ENCODE results near the gene CLTC. TPM values are rescaled to one million over a fixed set of nuclear protein-coding genes. Genes with fewer than 3 reads are reported as not detected.

CLTC gene
- total and polyA plus RNA-seq, 2 of the 13 experiments (the other 11 are each of a cell fraction or from before 2014, with no cell fraction given) = 134 to 283 TPM

DNA sequence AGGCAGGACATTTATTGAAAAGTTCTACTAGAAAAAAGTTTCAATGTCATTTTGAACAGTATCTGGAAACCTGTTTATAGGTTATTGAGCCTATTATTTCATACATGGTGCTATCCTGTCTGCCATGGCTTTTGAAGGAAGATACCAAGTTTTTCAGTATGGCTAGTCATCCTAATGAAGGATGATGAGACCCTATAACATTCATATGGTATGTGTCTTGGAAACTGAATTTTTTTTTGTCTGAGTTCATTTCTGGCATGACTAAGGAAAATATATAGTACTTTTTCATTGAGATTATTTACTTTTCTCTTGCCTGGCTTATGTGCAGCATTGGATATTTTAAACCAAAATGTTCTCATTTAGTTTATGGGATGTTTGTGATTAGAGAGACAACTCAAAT lies 30.2 kb downstream of the CLTC start:
- POLR2A ChIA-PET = no interaction called here
- H2AFZ ChIP-seq (ENCODE audit: low read length) = no peak overlapping the region
- H3K79me2 ChIP-seq (ENCODE audit: insufficient read depth, low read length) = peaks cover 30% of the 10 kb centered on the region
- H3K4me2 ChIP-seq (ENCODE audit: low read depth, low read length) = no peak overlapping the region
- no TSS peak for BruUV-seq (replicated peaks)
- no peak overlapping the region for H3K4me3 ChIP-seq (replicated peaks in 1 of 3; ENCODE audit: insufficient read depth in 1 of 3, low read depth in 2 of 3, low read length in 3 of 3)
- FAIRE-seq (no peak), DNase-seq (ENCODE audit: low spot score) (no peak), ATAC-seq (no peak)
- in situ Hi-C loops (cut with HindIII; ENCODE audit: extremely low pct_ligation_motif_present, low pct_unique_long_range_greater_than_20kb) = no loop called here
- no peak overlapping the region for H3K9ac ChIP-seq (ENCODE audit: insufficient read depth, low read depth, low read length)
- intact Hi-C loops (cut with micrococcal nuclease; ENCODE audit: unreplicated experiment) = no loop called here
- H3K9me3 ChIP-seq (ENCODE audit: low read length) = no peaks in the 10 kb centered on the region
- H3K27me3 ChIP-seq (ENCODE audit: control insufficient read depth in 1 of 2, insufficient read depth in 2 of 2, low read length in 2 of 2) = no peaks in the 10 kb centered on the region
- CTCF ChIA-PET (ENCODE audit: low intra/inter-chr PET ratio, low total read pairs) = no interaction called here
- no peak overlapping the region for H3K27ac ChIP-seq (ENCODE audit: extremely low read length, insufficient read depth, low read length)
- TF ChIP-seq ZNF20 (CRISPR knock-in tag; IDR thresholded peaks at IDR 0.05) = no peak
- TF ChIP-seq GABPB1 (CRISPR knock-in tag; IDR thresholded peaks at IDR 0.05) = no peak
- TF ChIP-seq, protein P1, sequence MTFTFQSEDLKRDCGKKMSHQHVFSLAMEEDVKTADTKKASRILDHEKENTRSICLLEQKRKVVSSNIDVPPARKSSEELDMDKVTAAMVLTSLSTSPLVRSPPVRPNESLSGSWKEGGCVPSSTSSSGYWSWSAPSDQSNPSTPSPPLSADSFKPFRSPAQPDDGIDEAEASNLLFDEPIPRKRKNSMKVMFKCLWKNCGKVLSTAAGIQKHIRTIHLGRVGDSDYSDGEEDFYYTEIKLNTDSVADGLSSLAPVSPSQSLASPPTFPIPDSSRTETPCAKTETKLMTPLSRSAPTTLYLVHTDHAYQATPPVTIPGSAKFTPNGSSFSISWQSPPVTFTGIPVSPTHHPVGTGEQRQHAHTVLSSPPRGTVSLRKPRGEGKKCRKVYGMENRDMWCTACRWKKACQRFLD (CRISPR knock-in tag; IDR thresholded peaks at IDR 0.05; ENCODE audit: borderline replicate concordance) = no peak
- no peak for TF ChIP-seq ZNF598 (CRISPR knock-in tag; IDR thresholded peaks at IDR 0.05; ENCODE audit: borderline replicate concordance)
- TF ChIP-seq ZEB1 (IDR thresholded peaks at IDR 0.05; ENCODE audit: insufficient replicate concordance, low read depth) = no peak
- TF ChIP-seq, protein P2, sequence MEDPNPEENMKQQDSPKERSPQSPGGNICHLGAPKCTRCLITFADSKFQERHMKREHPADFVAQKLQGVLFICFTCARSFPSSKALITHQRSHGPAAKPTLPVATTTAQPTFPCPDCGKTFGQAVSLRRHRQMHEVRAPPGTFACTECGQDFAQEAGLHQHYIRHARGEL (CRISPR knock-in tag; IDR thresholded peaks at IDR 0.05) = no peak
- TF ChIP-seq MED8 (CRISPR knock-in tag; IDR thresholded peaks at IDR 0.05; ENCODE audit: insufficient replicate concordance) = no peak
- TF ChIP-seq ZNF609 (CRISPR knock-in tag; IDR thresholded peaks at IDR 0.05; ENCODE audit: borderline replicate concordance) = no peak
- TF ChIP-seq ZNF543 (CRISPR knock-in tag; IDR thresholded peaks at IDR 0.05) = no peak
- no peak for TF ChIP-seq BORCS8-MEF2B (CRISPR knock-in tag; IDR thresholded peaks at IDR 0.05)
- no peak for TF ChIP-seq ZNF124 (CRISPR knock-in tag; IDR thresholded peaks at IDR 0.05)
- TF ChIP-seq, protein P3, sequence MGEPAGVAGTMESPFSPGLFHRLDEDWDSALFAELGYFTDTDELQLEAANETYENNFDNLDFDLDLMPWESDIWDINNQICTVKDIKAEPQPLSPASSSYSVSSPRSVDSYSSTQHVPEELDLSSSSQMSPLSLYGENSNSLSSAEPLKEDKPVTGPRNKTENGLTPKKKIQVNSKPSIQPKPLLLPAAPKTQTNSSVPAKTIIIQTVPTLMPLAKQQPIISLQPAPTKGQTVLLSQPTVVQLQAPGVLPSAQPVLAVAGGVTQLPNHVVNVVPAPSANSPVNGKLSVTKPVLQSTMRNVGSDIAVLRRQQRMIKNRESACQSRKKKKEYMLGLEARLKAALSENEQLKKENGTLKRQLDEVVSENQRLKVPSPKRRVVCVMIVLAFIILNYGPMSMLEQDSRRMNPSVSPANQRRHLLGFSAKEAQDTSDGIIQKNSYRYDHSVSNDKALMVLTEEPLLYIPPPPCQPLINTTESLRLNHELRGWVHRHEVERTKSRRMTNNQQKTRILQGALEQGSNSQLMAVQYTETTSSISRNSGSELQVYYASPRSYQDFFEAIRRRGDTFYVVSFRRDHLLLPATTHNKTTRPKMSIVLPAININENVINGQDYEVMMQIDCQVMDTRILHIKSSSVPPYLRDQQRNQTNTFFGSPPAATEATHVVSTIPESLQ (CRISPR knock-in tag; conservative IDR thresholded peaks at IDR 0.05) = no peak
- no peak for TF ChIP-seq MAFG (CRISPR knock-in tag; IDR thresholded peaks at IDR 0.05)
- no peak for TF ChIP-seq NFE2 (CRISPR knock-in tag; IDR thresholded peaks at IDR 0.05)
- peaks cover 15% of the 10 kb centered on the region for H4K20me1 ChIP-seq (ENCODE audit: insufficient read depth, low read length)
- no peaks in the 10 kb centered on the region for H3K4me1 ChIP-seq (ENCODE audit: insufficient read depth, low read length)
- H3K36me3 ChIP-seq (replicated peaks in 1 of 2; ENCODE audit: control insufficient read depth in 1 of 2, insufficient read depth in 2 of 2, low read length in 2 of 2) = peaks cover 38 to 98% of the 10 kb centered on the region in 2 experiments
